ENCODE data around the gene SLC8A2.

DNA sequence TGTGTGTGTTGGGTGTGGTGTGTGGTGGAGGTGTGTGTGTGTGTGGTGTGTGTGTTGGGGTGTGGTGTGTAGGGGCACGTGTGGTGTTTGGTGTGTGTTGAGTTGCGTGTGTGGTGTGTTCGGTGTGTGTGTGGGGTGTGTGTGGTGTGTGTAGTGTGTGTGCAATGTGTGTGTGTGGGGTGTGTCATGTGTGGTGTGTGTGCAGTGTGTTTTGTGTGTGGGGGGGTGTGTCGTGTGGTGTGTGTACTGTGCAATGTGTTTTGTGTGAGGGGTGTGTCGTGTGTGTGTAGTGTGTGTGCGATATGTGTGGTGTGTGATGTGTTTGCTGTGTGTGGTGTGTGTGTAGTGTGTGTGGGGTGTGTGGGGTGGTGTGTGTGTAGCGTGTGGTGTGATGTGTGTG is 18.3 kb upstream of the SLC8A2 start:
- TF ChIP-seq ZNF114 (CRISPR knock-in tag; IDR thresholded peaks at IDR 0.05), result no peak
- TF ChIP-seq EZH2 (IDR thresholded peaks at IDR 0.05; ENCODE audit: low read depth, unreplicated experiment), result no peak
- TF ChIP-seq, protein P1, sequence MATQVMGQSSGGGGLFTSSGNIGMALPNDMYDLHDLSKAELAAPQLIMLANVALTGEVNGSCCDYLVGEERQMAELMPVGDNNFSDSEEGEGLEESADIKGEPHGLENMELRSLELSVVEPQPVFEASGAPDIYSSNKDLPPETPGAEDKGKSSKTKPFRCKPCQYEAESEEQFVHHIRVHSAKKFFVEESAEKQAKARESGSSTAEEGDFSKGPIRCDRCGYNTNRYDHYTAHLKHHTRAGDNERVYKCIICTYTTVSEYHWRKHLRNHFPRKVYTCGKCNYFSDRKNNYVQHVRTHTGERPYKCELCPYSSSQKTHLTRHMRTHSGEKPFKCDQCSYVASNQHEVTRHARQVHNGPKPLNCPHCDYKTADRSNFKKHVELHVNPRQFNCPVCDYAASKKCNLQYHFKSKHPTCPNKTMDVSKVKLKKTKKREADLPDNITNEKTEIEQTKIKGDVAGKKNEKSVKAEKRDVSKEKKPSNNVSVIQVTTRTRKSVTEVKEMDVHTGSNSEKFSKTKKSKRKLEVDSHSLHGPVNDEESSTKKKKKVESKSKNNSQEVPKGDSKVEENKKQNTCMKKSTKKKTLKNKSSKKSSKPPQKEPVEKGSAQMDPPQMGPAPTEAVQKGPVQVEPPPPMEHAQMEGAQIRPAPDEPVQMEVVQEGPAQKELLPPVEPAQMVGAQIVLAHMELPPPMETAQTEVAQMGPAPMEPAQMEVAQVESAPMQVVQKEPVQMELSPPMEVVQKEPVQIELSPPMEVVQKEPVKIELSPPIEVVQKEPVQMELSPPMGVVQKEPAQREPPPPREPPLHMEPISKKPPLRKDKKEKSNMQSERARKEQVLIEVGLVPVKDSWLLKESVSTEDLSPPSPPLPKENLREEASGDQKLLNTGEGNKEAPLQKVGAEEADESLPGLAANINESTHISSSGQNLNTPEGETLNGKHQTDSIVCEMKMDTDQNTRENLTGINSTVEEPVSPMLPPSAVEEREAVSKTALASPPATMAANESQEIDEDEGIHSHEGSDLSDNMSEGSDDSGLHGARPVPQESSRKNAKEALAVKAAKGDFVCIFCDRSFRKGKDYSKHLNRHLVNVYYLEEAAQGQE (IDR thresholded peaks at IDR 0.05; ENCODE audit: unreplicated experiment), result no peak
- TF ChIP-seq, protein P2, sequence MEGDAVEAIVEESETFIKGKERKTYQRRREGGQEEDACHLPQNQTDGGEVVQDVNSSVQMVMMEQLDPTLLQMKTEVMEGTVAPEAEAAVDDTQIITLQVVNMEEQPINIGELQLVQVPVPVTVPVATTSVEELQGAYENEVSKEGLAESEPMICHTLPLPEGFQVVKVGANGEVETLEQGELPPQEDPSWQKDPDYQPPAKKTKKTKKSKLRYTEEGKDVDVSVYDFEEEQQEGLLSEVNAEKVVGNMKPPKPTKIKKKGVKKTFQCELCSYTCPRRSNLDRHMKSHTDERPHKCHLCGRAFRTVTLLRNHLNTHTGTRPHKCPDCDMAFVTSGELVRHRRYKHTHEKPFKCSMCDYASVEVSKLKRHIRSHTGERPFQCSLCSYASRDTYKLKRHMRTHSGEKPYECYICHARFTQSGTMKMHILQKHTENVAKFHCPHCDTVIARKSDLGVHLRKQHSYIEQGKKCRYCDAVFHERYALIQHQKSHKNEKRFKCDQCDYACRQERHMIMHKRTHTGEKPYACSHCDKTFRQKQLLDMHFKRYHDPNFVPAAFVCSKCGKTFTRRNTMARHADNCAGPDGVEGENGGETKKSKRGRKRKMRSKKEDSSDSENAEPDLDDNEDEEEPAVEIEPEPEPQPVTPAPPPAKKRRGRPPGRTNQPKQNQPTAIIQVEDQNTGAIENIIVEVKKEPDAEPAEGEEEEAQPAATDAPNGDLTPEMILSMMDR (conservative IDR thresholded peaks at IDR 0.05; ENCODE audit: low read depth in 2 of 2), result no peak
